Spleen (tissue), 7 donors: ENCODE data around the gene TMEM134.

Source experiments
- POLR2A ChIP-seq, 3 donors: fragments of 450-650 bp; IDR thresholded peaks; one replicate each; pipeline ENCODE4 v1.5.1; 2017; ENCODE audit warnings: antibody characterized with exemption in 3 of 3, mild to moderate bottlenecking in 1 of 3
- POLR2AphosphoS5 ChIP-seq, 3 donors: sonication (generic); formaldehyde crosslinking; IDR thresholded peaks; one replicate each; pipeline ENCODE4 v1.5.1; 2017; ENCODE audit warnings: antibody characterized with exemption in 3 of 3
- TF ChIP-seq, protein P1 (sequence below), 11 experiments: fragments of 200-600 bp in 7 of 11; fragments of 450-650 bp in 4 of 11; sonication (generic) in 4 of 11; IDR thresholded peaks in 8 of 11; conservative IDR thresholded peaks in 3 of 11; 1 replicate in 7 of 11; 2 replicates in 4 of 11; pipeline versions ENCODE4 v1.4.0 to v1.8.0; 2016 to 2021; ENCODE audit warnings: antibody characterized with exemption in 11 of 11, inconsistent platforms in 4 of 11, mild to moderate bottlenecking in 1 of 11
- donor health status: DM: no; HTN: no; CAD: no; lungs with moderate emphysema.
- donor health status: DM: no; HTN: no; CAD: no.
- donor health status: DM: no; HTN: no; CAD: no.

DNA sequence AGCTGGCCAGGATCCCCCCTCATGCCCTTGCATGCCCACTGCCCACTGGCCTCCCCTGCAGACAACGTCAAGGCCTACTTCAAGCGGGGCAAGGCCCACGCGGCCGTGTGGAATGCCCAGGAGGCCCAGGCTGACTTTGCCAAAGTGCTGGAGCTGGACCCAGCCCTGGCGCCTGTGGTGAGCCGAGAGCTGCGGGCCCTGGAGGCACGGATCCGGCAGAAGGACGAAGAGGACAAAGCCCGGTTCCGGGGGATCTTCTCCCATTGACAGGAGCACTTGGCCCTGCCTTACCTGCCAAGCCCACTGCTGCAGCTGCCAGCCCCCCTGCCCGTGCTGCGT, 21.6 kb upstream of the TMEM134 start:
- TF ChIP-seq POLR2A (IDR thresholded peaks at IDR 0.05) (no peak), POLR2AphosphoS5 (IDR thresholded peaks at IDR 0.05) (peak in 1 of 3 donors; percentile 65)
- TF ChIP-seq, protein P1, sequence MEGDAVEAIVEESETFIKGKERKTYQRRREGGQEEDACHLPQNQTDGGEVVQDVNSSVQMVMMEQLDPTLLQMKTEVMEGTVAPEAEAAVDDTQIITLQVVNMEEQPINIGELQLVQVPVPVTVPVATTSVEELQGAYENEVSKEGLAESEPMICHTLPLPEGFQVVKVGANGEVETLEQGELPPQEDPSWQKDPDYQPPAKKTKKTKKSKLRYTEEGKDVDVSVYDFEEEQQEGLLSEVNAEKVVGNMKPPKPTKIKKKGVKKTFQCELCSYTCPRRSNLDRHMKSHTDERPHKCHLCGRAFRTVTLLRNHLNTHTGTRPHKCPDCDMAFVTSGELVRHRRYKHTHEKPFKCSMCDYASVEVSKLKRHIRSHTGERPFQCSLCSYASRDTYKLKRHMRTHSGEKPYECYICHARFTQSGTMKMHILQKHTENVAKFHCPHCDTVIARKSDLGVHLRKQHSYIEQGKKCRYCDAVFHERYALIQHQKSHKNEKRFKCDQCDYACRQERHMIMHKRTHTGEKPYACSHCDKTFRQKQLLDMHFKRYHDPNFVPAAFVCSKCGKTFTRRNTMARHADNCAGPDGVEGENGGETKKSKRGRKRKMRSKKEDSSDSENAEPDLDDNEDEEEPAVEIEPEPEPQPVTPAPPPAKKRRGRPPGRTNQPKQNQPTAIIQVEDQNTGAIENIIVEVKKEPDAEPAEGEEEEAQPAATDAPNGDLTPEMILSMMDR (IDR thresholded peaks at IDR 0.05 in 8 of 11, conservative IDR thresholded peaks at IDR 0.05 in 3 of 11), result no peak
